Endodermal cell (in vitro differentiated cells): ENCODE data around the gene CLCN7. TPM values are rescaled to one million over a fixed set of nuclear protein-coding genes. Genes with fewer than 3 reads are reported as not detected.

ENCODE experiments used
- DNase-seq: peaks from one replicate; pipeline ENCODE4 v3.0.0-alpha.2; 2017
- H3K27ac ChIP-seq: 2 replicates; pipeline ENCODE4 v1.5.1; 2013; ENCODE audit warnings: mild to moderate bottlenecking, low read depth, low read length, moderate library complexity
- H3K27me3 ChIP-seq: 2 replicates; pipeline ENCODE4 v1.6.1; 2013; ENCODE audit warnings: mild to moderate bottlenecking, low read length, moderate library complexity; ENCODE audit not compliant: insufficient read depth, control insufficient read depth, poor library complexity, severe bottlenecking
- H3K36me3 ChIP-seq: 2 replicates; pipeline ENCODE4 v1.7.0; 2013; ENCODE audit warnings: mild to moderate bottlenecking, low read length, moderate library complexity; ENCODE audit not compliant: control insufficient read depth, insufficient read depth
- H3K4me1 ChIP-seq: one replicate; pipeline ENCODE4 v1.7.0; 2013; ENCODE audit warnings: low read length; ENCODE audit not compliant: control insufficient read depth, insufficient read depth
- H3K4me3 ChIP-seq: 2 replicates; pipeline ENCODE4 v1.5.1; 2013; ENCODE audit warnings: mild to moderate bottlenecking, low read length, moderate library complexity
- H3K9ac ChIP-seq: 2 replicates; pipeline ENCODE4 v1.6.1; 2013; ENCODE audit warnings: mild to moderate bottlenecking, low read length, moderate library complexity; ENCODE audit not compliant: poor library complexity, severe bottlenecking; ENCODE audit errors: extremely low read depth
- H3K9me3 ChIP-seq: 2 replicates; pipeline ENCODE4 v1.6.1; 2013; ENCODE audit warnings: mild to moderate bottlenecking, low read length, moderate library complexity; ENCODE audit not compliant: control insufficient read depth
- H3K27ac Mint-ChIP-seq: 2 replicates; pipeline ENCODE4 v1.8.0; 2020; ENCODE audit warnings: mixed read lengths
- H3K27me3 Mint-ChIP-seq: 2 replicates; pipeline ENCODE4 v1.8.0; 2021; ENCODE audit warnings: mild to moderate bottlenecking, mixed read lengths; ENCODE audit not compliant: insufficient read depth
- H3K36me3 Mint-ChIP-seq: 2 replicates; pipeline ENCODE4 v1.8.0; 2020; ENCODE audit warnings: low read depth, mixed read lengths
- H3K4me1 Mint-ChIP-seq: 2 replicates; pipeline ENCODE4 v1.8.0; 2020; ENCODE audit warnings: mixed read lengths
- H3K4me3 Mint-ChIP-seq: 2 replicates; pipeline ENCODE4 v1.8.0; 2020; ENCODE audit warnings: mild to moderate bottlenecking, moderate library complexity, mixed read lengths
- H3K9me3 Mint-ChIP-seq: 2 replicates; pipeline ENCODE4 v1.8.0; 2020; ENCODE audit warnings: mild to moderate bottlenecking, mixed read lengths
- CTCF ChIP-seq: fragments of 200-600 bp; sonication (generic); conservative IDR thresholded peaks from 2 replicates; pipeline ENCODE4 v1.5.0; 2021; ENCODE audit warnings: antibody characterized with exemption, mild to moderate bottlenecking
- WGBS, 2 experiments: methylation state at CpG; one replicate each; pipeline versions ENCODE4 v1.1.5 to v1.1.7; 2013; ENCODE audit warnings: missing lambda C conversion rate in 2 of 2, mixed read lengths in 1 of 2; ENCODE audit not compliant: insufficient coverage in 1 of 2, insufficient read length in 1 of 2; 5-methylcytosine and 5-hydroxymethylcytosine counted together
- total RNA-seq, 2 donors: library from RNA; stranded (reverse); fragmentation: NEBNext Ultra II Directional in 1 of 2; extraction: Animal tissue kit (Norgen Biotek cat#: 25700) in 1 of 2; gene quantifications; 2 replicates in 1 of 2; 3 replicates in 1 of 2; pipeline ENCODE4 v1.2.1, GENCODE V29; 2021

Gene CLCN7
- total RNA-seq, 2 donors from 2014 or later: 94.4 to 96.7 TPM

- H3K36me3 Mint-ChIP-seq: peaks cover 19% of the 10 kb centered on the region
- no peak for TF ChIP-seq CTCF
- H3K27me3 ChIP-seq: no peaks in the 10 kb centered on the region
- 92 to 96% methylated on average over 13 to 16 of the region's 16 CpGs for WGBS, 2 experiments
- H3K9me3 Mint-ChIP-seq: peaks cover 6% of the 10 kb centered on the region
- no peaks in the 10 kb centered on the region for H3K4me1 ChIP-seq
- peak overlapping the region; percentile 58 for H3K27ac Mint-ChIP-seq
- H3K27me3 Mint-ChIP-seq: no peaks in the 10 kb centered on the region
- H3K9me3 ChIP-seq: peaks cover 6% of the 10 kb centered on the region
- no peak for DNase-seq
- no peaks in the 10 kb centered on the region for H3K4me1 Mint-ChIP-seq
- no peak overlapping the region for H3K4me3 Mint-ChIP-seq
- no peak overlapping the region for H3K9ac ChIP-seq
- no peak overlapping the region for H3K4me3 ChIP-seq
- H3K27ac ChIP-seq: no peak overlapping the region
- no peaks in the 10 kb centered on the region for H3K36me3 ChIP-seq
These were observed 43.9 kb upstream of the CLCN7 start for GRCh38 chr16:1518626-1519135.

GRCh38 chr16:1514507-1514906 is 39.7 kb upstream of the CLCN7 start:
- Histone ChIP-seq H3K27ac (no peak overlapping the region), H3K27me3 (no peaks in the 10 kb centered on the region), H3K4me1 (no peaks in the 10 kb centered on the region), H3K36me3 (no peaks in the 10 kb centered on the region), H3K9me3 (peaks cover 6% of the 10 kb centered on the region), H3K4me3 (no peak overlapping the region), H3K9ac (no peak overlapping the region)
- 99 to 100% methylated on average over 2 to 3 of the region's 3 CpGs for WGBS, 2 experiments
- Mint-ChIP-seq H3K27me3 (no peaks in the 10 kb centered on the region), H3K4me3 (no peak overlapping the region), H3K27ac (no peak overlapping the region), H3K36me3 (peaks cover 39% of the 10 kb centered on the region), H3K9me3 (peaks cover 8% of the 10 kb centered on the region), H3K4me1 (no peaks in the 10 kb centered on the region)
- no peak for TF ChIP-seq CTCF
- DNase-seq: no peak

GRCh38 chr16:1512774-1513173 is 37.9 kb upstream of the CLCN7 start:
- H3K27ac Mint-ChIP-seq: no peak overlapping the region
- H3K9me3 Mint-ChIP-seq: peaks cover 8% of the 10 kb centered on the region
- 88 to 94% methylated on average over 14 to 15 of the region's 15 CpGs for WGBS, 2 experiments

More at GRCh38 chr16:1512774-1513173, 37.9 kb upstream of the CLCN7 start:
- Histone ChIP-seq H3K27me3 (no peaks in the 10 kb centered on the region), H3K36me3 (no peaks in the 10 kb centered on the region), H3K27ac (no peak overlapping the region), H3K4me1 (no peaks in the 10 kb centered on the region), H3K4me3 (no peak overlapping the region), H3K9me3 (peaks cover 6% of the 10 kb centered on the region), H3K9ac (no peak overlapping the region)
- Mint-ChIP-seq H3K4me1 (no peaks in the 10 kb centered on the region), H3K4me3 (no peak overlapping the region), H3K36me3 (peaks cover 39% of the 10 kb centered on the region), H3K27me3 (no peaks in the 10 kb centered on the region)
- no peak for DNase-seq
- TF ChIP-seq CTCF: no peak
